Activated naive CD8-positive, alpha-beta T cell treated with anti-CD3 and anti-CD28 coated beads for 36 hours (primary cell): ENCODE data around the gene CDC25B. TPM values are rescaled to one million over a fixed set of nuclear protein-coding genes. Genes with fewer than 3 reads are reported as not detected.
A peak's percentile ranks its signal among the peaks of the same experiment; 100 is the strongest.
"Not testable (repeated sequence)": the region's sequence is repeated elsewhere in the genome, so short reads cannot be mapped to it uniquely, and the experiment has no call there.

Source experiments
- DNase-seq: peaks from one replicate; pipeline ENCODE4 v3.0.0; 2021
- H3K27ac Mint-ChIP-seq: one replicate; pipeline ENCODE4 v1.8.0; 2022; ENCODE audit warnings: mild to moderate bottlenecking, moderate library complexity, mixed read lengths
- H3K27me3 Mint-ChIP-seq: one replicate; pipeline ENCODE4 v1.8.0; 2022; ENCODE audit warnings: mild to moderate bottlenecking, mixed read lengths
- H3K36me3 Mint-ChIP-seq: one replicate; pipeline ENCODE4 v1.8.0; 2021; ENCODE audit warnings: mild to moderate bottlenecking, mixed read lengths
- H3K4me1 Mint-ChIP-seq: one replicate; pipeline ENCODE4 v1.8.0; 2021; ENCODE audit warnings: mixed read lengths
- H3K4me3 Mint-ChIP-seq: one replicate; pipeline ENCODE4 v1.8.0; 2022; ENCODE audit warnings: mild to moderate bottlenecking, moderate library complexity, mixed read lengths
- H3K9me3 Mint-ChIP-seq: one replicate; pipeline ENCODE4 v1.8.0; 2022; ENCODE audit warnings: mixed read lengths
- total RNA-seq, 2 experiments: library from RNA; stranded (reverse); gene quantifications; one replicate each; pipeline ENCODE4 v1.2.3, GENCODE V29; 2021

CDC25B gene
- total RNA-seq, 2 experiments from 2014 or later = 54.6 to 60.9 TPM

DNA sequence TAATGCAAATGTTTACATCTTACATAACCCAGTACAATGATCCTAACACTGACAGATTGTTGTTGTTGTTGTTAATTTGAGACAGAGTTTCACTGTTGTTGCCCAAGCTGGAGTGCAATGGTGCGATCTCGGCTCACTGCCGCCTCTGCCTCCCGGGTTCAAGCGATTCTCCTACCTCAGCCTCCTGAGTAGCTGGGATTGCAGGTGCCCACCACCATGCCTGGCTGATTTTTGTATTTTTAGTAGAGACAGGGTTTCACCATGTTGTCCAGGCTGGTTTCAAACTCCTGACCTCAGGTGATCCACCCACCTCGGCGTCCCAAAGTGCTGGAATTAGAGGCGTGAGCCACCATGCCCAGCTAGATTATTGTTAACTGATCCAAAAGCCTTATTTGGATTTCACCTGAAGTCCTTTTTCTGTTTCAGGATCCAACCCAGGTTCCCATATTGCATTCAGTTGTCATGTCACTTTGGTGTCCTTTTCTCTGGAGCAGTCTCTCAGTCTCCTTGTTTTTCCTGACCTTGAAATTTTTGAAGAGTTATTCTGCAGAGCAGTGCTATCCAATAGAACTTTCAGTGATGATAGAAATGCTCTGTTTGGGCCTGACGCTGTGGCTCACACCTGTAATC is 48.0 kb downstream of the CDC25B start:
- not testable (repeated sequence) for H3K27ac Mint-ChIP-seq, H3K4me3 Mint-ChIP-seq, H3K27me3 Mint-ChIP-seq, H3K36me3 Mint-ChIP-seq, DNase-seq, H3K9me3 Mint-ChIP-seq
- H3K4me1 Mint-ChIP-seq = peaks cover 19% of the 10 kb centered on the region

DNA sequence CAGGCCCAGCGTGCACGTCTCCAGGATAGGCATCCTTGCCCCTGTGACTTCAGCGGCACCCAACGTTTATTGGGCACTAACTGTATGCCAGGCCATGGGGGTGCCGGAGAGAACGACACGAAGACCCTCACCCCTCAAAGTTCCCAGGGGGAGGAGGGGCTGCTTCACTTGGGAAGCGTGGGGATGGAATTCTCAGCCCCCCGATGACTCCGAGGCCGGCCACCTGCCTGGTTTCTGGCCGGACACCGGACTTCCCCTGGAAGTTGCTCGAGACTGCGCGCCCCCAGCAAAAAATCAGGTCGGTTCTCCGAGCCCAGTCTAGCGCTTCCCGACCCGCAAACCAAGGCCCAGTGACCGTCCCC is 50.2 kb downstream of the CDC25B start:
- Mint-ChIP-seq H3K9me3 (no peaks in the 10 kb centered on the region), H3K36me3 (peaks cover 6% of the 10 kb centered on the region), H3K27ac (peak overlapping the region; percentile 90), H3K4me1 (peaks cover 19% of the 10 kb centered on the region), H3K27me3 (no peaks in the 10 kb centered on the region), H3K4me3 (peak overlapping the region; percentile 86)
- DNase-seq = no peak

DNA sequence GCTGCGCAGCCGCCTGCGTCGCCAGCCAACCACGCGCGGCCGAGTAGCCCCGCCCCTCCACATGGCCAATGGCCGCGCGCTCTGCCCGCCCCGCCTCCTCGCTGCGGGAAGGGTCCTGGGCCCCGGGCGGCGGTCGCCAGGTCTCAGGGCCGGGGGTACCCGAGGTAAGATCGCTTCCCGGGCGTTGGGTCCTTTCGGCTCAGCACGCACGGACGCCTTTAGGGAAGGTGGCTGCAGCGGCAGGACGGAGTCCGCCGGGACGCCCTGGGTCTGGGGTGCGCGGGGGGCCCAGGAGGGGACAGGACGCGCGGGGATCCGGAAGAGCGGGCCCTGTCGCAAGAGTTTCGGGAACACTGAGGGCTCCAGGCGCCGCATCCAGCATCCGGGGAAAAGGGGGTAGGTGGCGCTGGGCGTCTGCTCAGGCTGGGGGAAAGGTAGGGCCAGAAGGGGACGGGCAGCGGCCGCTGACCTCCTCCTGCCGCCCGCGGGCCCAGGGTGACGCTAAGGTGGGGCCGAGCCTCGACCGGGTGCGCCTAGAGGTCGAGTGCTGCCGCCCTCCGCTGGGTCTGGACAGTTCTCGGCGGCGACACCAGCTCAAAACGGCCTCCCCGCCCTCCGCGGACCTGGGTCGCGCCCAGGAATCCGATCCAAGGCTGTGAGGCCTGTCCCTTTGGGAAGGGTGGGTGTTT is 50.8 kb downstream of the CDC25B start, which contains the start of gene MAVS:
MAVS (plus strand) TSS at position 95 of the 689 bp plus-strand sequence. CDS start 7,791 bp downstream, outside the sequence.
- Mint-ChIP-seq H3K4me1 (peaks cover 19% of the 10 kb centered on the region), H3K9me3 (no peaks in the 10 kb centered on the region), H3K27ac (peak within 1 kb of the TSS; percentile 90), H3K36me3 (peaks cover 6% of the 10 kb centered on the region), H3K4me3 (peak within 1 kb of the TSS; percentile 86), H3K27me3 (no peaks in the 10 kb centered on the region)
- DNase-seq = peak; percentile 92

DNA sequence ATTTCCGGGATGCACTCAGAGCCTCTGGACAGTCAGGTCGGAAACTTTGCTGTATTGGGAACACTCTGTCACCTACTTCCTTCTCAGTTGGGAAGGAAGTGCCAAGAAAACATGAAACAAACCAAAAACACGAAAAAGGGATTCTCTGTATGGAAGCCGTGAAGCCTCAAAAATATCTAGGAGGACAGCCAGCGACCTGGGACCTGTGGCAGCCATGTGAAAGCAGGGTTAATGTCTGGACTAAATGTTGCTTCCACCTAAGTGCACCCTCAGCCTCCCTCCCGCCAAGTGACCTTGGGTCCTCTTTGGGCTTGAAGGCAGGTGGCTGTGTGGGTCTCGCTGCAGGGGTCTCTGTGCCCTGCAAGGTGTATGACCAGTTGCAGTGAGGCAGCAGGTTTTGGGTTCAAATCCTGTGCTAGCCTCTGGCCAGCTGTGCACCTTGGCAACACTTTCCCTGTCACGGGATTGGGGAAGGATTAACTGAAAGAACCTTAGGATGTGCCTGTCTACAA is 51.4 kb downstream of the CDC25B start:
- no peaks in the 10 kb centered on the region for H3K9me3 Mint-ChIP-seq
- H3K27ac Mint-ChIP-seq = peak overlapping the region; percentile 90
- H3K4me1 Mint-ChIP-seq = peaks cover 19% of the 10 kb centered on the region
- peaks cover 6% of the 10 kb centered on the region for H3K36me3 Mint-ChIP-seq
- no peak for DNase-seq
- H3K4me3 Mint-ChIP-seq = peak overlapping the region; percentile 86
- H3K27me3 Mint-ChIP-seq = no peaks in the 10 kb centered on the region

DNA sequence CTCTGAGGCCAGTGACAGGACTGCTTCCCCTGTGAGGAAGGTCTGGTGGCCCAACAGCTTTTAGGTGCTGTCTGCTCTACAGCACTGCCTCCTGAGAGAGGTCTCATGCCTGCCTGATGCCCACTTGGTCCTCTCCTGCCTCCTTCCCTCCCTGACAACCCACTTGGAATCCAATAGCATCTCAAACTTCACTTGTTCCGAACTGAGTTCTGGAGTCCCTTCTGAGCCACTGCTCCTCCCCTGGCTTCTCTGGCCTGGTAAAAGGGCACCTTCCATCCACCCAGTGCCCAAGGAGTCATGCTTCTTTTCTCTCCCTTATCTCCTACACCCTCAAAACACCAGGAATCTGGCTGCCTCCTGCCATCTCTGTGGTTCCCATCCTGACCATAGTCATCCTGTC is 52.5 kb downstream of the CDC25B start:
- Mint-ChIP-seq H3K27me3 (no peaks in the 10 kb centered on the region), H3K4me1 (peaks cover 19% of the 10 kb centered on the region), H3K9me3 (no peaks in the 10 kb centered on the region), H3K36me3 (peaks cover 6% of the 10 kb centered on the region), H3K27ac (no peak overlapping the region), H3K4me3 (peak overlapping the region; percentile 42)
- no peak for DNase-seq

DNA sequence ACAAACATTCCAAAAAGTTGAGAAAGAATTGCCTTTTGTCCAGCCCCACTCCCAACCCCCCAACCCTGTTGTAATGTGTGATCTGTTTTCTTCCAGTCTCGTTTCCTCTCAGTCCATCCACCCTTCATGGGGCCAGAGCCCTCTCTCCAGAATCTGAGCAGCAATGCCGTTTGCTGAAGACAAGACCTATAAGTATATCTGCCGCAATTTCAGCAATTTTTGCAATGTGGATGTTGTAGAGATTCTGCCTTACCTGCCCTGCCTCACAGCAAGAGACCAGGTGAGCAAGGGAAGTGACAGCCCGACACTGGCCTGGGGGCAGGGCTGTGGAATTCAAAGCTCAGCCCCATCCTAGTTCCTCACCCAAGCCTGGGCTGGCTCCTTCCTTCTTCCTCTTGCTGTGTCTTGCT is 58.4 kb downstream of the CDC25B start:
- Mint-ChIP-seq H3K4me3 (no peak overlapping the region), H3K9me3 (no peaks in the 10 kb centered on the region), H3K4me1 (peaks cover 4% of the 10 kb centered on the region), H3K36me3 (peaks cover 11% of the 10 kb centered on the region), H3K27ac (no peak overlapping the region), H3K27me3 (no peaks in the 10 kb centered on the region)
- no peak for DNase-seq

Other genes starting within 250 kb of the CDC25B start
- not detected for gene GFRA4, start 132.9 kb upstream of the CDC25B start, total RNA-seq
- gene ADAM33, start 114.3 kb upstream of the CDC25B start, total RNA-seq = not detected
- not detected for gene SIGLEC1, start 83.7 kb upstream of the CDC25B start, total RNA-seq
- not detected for gene HSPA12B, start 63.6 kb upstream of the CDC25B start, total RNA-seq
- gene ADISSP, start 28.6 kb upstream of the CDC25B start, total RNA-seq = 10 to 100 TPM; 63.5 to 63.8 TPM
- under 1 TPM; 0.12 to 0.23 TPM for gene SPEF1, start 14.9 kb upstream of the CDC25B start, total RNA-seq
- 10 to 100 TPM; 54.6 to 59.0 TPM for gene CENPB, start 9.6 kb upstream of the CDC25B start, total RNA-seq
- gene AP5S1, start 24.2 kb downstream of the CDC25B start, total RNA-seq = 10 to 100 TPM; 11.1 to 11.7 TPM
- gene MAVS, start 50.5 kb downstream of the CDC25B start, total RNA-seq = 10 to 100 TPM; 21.2 to 21.6 TPM
- 10 to 100 TPM; 50.0 to 50.7 TPM for gene PANK2, start 93.1 kb downstream of the CDC25B start, total RNA-seq
- 10 to 100 TPM; 13.3 to 13.7 TPM for gene RNF24, start 219.2 kb downstream of the CDC25B start, total RNA-seq